ENCODE measurements around the gene HSPA4.
"Not testable (repeated sequence)": the region's sequence is repeated elsewhere in the genome, so short reads cannot be mapped to it uniquely, and the experiment has no call there.

The HSPA4 gene

DNA sequence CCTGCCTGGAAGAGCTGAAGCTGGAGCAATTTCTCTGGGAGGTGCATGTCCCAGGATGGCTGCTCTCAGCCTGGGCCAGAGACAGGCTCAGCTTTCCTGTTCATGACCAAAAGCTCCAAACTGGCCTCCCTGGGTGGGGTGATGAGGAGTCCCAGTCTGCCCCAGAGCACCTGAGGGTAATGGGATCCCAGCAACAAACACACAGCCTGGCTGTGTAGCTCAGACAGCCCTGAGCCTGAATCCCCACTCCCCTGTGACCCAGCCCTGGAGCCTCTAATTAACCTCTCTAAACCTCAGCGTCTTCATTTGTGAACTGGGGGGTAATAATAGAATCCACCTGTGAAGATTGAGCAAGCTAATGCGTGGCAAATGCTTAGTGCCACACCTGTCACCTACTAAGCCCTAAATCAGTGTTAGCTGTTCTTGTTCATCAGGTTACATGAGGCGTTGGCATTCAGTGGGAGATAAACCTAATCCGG, 67.5 kb downstream of the HSPA4 start:
- no peak overlapping the region for H3K27ac ChIP-seq
- no peak for DNase-seq (ENCODE audit: low read depth, low spot score)

DNA sequence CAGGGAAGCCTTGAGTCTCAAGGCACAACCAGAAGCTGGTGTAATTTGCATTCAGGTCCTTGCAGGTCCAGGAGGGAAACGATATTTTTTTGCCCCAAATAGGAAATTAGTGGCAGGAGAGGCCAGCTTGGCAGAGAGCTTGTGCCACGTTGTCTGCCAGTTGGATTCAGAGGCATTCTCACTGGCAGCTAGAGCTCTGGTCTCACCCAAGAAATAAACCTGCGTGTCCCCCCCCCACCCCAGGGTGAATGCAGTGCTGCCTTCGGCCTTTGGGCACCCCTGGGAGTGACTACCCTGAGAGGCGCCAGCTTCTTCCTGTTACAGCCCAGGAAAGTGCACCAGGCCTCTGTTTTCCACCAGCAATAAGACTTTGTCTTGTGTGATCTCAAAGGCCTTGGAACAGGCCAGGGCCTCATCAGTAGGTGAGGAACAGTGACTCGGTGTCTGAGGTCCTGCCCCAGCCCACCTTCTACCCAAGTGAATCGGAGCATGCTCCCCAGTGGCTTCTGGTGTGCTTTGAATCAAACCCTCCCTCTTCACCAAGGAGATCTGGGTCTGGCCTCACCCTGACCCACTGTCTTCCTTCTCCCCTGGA, 68.4 kb downstream of the HSPA4 start:
- DNase-seq (ENCODE audit: low read depth, low spot score), result no peak
- H3K27ac ChIP-seq, result no peak overlapping the region

DNA sequence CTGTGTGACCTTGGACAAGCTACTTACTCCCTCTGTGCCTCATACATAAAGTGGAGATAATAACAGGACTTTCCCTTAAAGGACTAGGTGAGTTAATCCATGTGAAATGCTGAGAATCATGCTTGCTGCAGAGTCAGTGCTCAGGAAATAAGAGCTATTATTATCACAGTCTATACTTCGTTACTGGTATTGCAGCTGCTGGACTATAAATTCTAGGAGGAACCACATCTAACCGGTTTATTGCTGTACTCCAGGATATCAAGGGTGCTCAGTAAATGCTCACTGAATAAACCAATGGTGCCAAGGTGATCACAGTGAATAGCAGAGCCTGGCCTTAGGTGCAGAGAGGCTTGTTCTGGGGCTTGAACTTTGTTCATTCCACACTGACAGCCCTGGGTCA, 69.3 kb downstream of the HSPA4 start:
- no peak for DNase-seq (ENCODE audit: low read depth, low spot score)
- no peak overlapping the region for H3K27ac ChIP-seq

DNA sequence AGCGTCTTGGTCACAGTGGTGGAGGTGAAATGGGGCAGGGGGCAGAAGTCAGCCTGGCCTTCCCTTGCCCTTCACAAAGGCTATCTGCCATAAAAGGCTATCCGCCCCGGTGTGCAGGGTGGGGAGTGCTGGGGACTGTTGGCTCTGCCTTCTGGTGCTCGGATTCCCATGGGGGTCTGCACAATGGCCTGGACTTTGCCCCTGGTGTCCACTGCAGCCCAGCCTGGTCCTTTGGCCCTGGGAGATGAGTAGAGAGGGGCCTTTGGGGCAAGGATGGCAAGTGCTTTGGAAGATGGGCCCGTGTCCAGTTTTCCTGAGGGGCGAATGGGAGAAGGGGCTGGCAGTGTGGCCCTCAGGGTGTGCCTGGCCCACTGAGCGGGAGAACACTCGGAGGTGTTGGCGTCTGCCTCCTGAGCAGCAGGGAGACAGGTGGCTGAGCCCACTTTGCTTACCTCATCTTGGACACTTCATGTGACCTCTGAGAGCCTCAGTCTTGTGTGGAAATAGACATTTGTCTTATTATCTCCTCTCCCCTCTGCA, 69.9 kb downstream of the HSPA4 start:
- no peak for DNase-seq (ENCODE audit: low read depth, low spot score)
- no peak overlapping the region for H3K27ac ChIP-seq

DNA sequence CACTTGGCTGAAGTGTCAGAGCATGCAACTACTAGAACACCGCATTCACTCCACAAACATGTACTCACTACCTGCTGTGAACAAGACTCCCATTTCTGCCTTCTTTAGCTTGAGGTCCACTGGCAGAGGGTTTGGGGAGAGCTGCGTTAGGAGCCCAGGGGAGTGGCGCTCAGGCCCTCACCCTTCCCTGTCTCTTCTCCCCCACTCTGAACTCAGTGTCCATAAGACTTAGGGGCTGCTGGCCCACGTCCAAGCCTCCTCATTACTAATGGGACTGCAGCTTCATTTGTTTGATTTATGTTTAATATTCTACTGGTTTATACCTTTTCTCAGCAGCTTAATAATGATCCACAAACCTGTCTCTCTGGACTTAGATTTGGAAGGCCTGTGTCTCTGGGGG, 70.9 kb downstream of the HSPA4 start:
- H3K27ac ChIP-seq, result no peak overlapping the region

DNA sequence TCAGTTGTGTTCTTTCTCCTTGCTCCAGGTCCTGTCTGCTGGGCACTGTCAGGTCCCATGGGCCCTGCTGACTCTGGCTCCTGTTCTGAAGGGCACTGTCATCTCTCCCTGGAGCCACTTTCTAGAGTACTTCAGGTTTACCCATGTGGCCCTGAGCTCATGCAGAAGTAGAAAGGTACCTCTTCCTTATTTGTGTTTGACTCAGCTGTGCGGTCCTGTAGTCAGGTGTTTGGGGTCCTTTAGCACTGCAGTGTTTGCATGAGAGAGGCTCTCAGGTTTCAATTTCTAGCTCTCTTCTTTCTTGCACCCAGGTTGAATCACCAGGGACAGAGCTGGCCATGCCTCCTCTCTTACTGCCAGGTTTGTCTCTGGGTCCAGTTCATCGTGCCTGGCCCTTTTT, 71.5 kb downstream of the HSPA4 start:
- no peak for DNase-seq (ENCODE audit: low read depth, low spot score)
- no peak overlapping the region for H3K27ac ChIP-seq

More for the DNA sequence above, 70.9 kb downstream of the HSPA4 start:
- no peak for DNase-seq (ENCODE audit: low read depth, low spot score)

DNA sequence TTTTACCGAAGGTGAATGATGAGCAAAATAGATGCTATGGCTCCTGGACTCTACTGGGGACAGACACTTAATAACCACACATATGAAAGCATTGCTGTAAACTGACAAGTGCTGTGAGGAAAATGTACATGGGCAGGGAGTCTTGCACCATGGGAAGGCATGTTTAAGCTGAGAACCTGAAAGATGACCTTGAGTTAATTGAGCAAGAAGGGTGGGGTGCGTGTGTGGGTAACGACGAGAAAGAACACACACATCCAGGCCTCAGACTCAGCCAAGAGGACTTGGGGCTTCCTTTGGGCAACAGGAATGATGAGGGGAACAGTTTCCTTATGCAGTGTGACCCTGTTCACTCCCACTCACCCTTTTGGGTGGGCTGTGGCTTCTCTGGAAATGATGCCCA, 73.1 kb downstream of the HSPA4 start:
- no peak for DNase-seq (ENCODE audit: low read depth, low spot score)
- H3K27ac ChIP-seq, result no peak overlapping the region

DNA sequence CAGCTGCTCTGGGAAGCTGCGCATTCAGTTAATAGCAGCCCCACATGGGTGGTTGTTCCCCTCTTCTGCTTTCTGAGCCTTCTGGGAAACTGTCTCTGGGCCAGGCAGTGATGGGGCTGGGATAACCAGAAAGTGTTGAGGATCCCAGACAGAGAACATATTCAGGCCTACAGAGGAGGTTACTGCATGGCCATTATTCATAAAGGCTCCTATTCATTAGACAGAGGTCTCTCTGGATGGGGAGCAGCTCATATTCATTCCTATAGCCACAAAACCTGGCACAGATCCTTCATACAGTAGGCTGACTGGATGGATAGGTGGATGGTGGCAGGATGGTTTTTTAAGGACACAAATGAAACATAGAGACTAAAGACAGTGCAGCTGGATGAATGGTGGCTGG, 76.3 kb downstream of the HSPA4 start:
- no peak overlapping the region for H3K27ac ChIP-seq
- DNase-seq (ENCODE audit: low read depth, low spot score), result no peak

DNA sequence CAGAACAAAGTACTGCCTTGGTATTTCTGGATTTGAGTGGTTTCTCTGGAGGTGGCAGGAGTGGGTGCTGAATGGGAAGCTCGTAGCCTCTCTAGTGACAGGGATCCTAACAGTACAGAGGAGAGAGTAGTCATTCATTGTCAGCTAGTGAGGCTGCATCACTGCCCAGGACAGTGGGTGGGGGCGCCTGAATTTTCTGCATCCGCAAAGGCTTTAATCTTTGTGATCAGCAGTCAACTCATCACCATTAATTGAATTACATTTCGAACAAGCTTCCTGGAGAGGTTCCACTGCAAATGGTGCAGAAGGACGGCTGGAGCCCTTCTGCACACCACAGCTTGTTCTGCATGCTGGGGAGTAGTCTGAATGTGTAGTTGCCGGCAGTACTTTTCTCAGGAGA, 77.5 kb downstream of the HSPA4 start:
- no peak for DNase-seq (ENCODE audit: low read depth, low spot score)
- H3K27ac ChIP-seq, result no peak overlapping the region

DNA sequence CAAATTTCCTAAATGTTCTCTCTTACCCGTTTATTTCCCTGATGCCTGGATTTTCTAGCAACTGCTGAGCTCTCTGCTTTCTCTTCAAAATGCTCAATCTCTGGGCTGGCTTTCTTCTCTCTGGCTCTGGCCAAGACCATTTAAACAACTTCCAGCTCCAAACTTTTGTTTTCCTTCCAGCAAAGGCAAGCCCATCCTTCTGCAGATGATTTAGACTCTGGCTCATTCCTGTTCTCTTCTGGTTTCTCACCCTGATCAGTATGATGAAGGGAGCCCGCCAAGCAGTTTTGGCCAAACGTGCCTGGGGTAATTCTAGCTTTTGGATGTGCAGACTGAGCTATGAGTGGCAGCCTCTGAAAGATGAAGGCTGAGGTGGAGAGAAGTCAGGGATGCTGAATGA, 78.1 kb downstream of the HSPA4 start:
- DNase-seq (ENCODE audit: low read depth, low spot score), result no peak
- H3K27ac ChIP-seq, result no peak overlapping the region

DNA sequence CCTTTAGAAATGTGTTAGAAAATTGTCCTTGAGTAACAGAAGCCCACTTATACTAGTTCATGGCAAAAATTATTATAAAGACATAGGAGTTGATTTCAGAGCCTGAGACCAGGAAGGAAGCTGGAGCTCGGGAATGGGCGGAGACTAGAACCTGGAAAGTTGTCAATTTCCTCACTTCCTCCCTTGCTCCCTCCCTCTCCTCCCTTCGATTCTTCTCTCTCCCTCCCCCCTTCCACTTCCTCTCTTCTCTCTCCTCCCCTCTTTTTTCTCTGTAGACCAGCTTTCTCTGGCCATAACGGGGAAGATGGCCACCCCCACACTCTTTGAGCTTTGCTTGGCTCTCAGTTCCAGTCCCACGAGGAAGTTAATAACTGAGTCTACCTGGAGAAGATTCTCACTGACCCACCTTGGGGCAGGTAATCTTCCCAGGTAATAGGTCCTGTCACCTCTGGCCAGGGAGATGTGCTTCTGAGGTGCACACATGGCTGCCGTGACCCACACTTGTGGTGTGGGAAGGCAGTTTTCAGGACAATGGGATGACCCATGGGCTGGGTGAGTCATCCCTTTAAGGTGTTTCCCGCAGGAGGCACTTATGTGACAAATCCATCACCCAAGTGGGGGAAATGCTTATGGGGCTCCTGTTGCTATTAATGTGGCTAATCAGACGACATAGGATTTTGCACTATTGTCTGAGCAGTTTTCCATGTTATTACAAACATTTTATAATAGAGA, 78.7 kb downstream of the HSPA4 start:
- no peak for DNase-seq (ENCODE audit: low read depth, low spot score)
- H3K27ac ChIP-seq, result no peak overlapping the region

DNA sequence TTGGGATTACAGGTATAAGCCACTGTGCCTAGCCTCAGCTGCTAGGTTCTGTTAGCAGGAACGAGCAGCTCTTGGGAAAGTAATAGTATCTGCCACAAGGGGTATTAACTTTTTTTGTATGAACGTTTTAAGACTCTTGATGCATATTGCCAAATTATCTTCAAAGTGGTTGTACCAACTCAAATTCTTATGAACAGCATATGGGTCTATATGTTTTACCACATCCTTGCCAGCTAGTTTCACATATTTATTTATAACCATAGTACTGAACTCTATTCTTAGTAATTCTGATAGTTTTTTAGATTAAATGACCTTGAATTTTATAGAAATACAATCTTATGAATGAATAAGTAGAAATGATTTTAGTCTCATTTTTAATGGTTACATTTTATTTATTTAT, 80.9 kb downstream of the HSPA4 start:
- DNase-seq (ENCODE audit: low read depth, low spot score), result no peak
- H3K27ac ChIP-seq, result no peak overlapping the region

DNA sequence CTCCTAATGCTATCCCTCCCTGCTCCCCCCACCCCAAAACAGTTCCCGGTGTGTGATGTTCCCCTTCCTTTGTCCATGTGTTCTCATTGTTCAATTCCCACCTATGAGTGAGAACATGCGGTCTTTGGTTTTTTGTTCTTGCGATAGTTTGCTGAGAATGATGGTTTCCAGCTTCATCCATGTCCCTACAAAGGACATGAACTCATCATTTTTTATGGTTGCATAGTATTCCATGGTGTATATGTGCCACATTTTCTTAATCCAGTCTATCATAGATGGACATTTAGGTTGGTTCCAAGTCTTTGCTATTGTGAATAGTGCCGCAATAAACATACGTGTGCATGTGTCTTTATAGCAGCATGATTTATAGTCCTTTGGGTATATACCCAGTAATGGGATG, 81.4 kb downstream of the HSPA4 start:
- not testable (repeated sequence) for H3K27ac ChIP-seq; DNase-seq (ENCODE audit: low read depth, low spot score)

DNA sequence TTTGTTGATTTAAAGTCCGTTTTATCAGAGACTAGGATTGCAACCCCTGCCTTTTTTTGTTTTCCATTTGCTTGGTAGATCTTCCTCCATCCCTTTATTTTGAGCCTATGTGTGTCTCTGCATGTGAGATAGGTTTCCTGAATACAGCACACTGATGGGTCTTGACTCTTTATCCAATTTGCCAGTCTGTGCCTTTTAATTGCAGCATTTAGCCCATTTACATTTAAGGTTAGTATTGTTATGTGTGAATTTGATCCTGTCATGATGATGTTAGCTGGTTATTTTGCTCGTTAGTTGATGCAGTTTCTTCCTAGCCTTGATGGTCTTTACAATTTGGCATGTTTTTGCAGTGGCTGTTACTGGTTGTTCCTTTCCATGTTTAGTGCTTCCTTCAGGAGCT, 85.1 kb downstream of the HSPA4 start:
- DNase-seq (ENCODE audit: low read depth, low spot score); H3K27ac ChIP-seq: not testable (repeated sequence)

DNA sequence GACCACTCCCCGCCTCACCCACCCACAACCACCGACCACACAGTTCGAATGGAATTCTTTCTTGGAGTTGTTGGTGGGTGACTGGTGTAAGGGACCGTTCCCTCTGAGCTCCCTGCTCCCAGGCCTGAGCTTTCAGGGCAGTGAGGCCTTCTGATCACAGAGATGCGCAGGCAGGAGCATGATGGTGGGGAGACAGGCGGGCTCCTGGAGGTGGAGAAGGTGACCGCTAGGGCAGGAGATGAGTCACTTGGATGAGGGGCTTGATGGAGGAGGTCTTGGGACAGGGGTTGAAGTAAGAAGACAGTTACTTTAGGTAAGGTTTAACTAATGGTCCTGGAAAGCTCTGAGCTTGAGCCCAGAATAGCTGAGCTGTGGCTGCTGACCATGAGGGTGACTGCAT, 88.5 kb downstream of the HSPA4 start:
- no peak overlapping the region for H3K27ac ChIP-seq
- DNase-seq (ENCODE audit: low read depth, low spot score), result no peak

DNA sequence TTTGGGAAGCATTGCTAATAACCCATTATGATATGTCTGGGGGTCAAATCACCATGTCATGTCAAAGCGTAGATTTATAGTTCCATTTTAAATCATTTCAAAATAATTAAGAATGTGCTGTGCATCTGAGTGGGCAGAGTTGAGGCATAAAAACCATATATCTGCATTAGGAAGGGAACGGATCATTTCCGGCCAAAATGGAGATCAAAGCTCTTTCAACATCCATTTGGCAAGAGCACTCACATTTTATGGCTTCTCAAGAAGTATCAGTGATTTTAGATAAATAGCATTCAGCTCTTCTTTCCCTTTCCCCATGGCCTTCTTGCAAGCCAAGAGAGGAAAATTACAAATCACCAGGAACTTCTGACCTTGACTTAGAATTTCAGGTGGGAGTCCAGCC, 89.9 kb downstream of the HSPA4 start:
- no peak for DNase-seq (ENCODE audit: low read depth, low spot score)
- H3K27ac ChIP-seq, result no peak overlapping the region

DNA sequence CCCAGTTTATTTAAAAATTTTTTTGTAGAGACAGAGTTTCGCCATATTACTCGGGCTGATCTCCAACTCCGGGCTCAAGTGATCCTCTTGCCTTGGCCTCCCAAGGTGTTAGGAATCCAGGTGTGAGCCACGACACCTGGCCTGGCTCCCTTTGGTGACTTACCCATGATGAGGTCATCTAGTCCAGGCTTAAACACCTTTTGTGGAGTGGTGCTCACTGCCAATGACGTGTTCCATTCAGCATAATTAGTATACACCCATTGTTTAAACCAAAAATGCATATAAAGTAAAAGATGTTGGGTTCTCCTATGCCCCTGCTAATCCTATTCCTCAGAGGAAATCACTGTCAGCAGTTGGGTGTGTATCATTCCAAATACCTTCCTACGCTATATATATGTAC, 91.0 kb downstream of the HSPA4 start:
- no peak overlapping the region for H3K27ac ChIP-seq
- DNase-seq (ENCODE audit: low read depth, low spot score), result no peak

DNA sequence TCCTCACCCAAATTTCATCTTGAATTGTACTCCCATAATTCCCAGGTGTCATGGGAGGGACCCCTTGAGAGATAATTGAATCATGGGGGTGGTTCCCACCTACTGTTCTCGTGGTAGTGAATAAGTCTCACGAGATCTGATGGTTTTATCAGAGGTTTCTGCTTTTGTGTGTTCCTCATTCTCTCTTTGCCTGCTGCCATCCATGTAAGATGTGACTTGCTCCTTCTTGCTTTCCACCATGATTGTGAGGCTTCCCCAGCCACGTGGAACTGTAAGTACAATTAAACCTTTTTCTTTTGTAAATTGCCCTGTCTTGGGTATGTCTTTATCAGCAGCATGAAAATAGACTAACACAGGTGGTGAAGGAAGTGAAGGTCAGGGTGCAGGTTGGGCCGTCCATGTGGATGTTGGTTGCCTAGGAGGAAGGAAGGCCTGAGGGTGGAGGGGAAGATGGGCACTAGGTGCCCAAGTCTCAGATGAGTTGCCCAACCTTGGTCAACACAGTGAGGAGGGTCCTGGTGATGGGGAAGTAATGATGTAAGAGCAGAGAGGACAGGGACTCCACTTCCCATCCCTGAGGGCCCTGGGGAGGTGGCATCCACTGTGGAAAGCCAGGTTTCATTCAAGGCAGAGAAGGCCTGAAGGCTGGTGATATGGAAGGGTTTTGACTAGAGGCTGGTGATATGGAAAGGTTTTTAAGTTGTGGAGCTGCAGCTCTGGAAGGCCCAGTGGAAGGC, 92.6 kb downstream of the HSPA4 start:
- no peak for DNase-seq (ENCODE audit: low read depth, low spot score)
- no peak overlapping the region for H3K27ac ChIP-seq

DNA sequence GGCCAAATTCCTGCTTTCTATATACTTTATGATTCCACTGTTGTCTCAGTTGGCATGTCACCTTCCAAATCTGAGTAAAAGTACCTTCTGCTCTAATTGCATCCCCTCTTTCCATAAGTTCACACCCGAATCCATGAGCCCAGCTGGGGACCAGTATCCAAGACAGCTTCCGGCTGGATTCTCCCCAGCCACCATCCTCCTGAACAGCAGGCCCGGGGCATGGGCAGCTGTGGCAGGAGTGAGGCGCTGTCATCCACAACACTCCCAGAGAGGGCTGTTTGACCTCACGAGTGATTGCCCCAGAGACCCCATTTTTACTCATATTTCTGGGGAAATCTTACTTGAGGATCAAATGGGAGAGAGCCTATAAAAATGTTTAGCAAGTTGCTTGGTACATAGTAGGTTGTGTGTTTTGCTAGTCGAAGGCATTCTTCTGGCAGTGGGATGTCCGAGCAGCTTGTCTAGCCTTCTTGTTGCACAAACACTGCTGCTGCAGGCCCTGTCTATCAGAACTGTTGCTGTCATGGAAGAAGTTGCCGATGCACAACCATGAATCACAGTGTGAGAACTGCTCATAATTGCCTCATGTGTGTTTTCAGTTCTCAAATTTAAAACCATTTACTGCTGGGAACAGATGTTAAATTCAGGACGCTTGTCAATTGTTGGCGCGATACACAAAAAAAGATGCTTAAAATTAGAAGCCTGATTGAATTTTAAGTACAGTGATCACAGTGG, 93.8 kb downstream of the HSPA4 start:
- DNase-seq (ENCODE audit: low read depth, low spot score), result no peak
- H3K27ac ChIP-seq, result no peak overlapping the region

DNA sequence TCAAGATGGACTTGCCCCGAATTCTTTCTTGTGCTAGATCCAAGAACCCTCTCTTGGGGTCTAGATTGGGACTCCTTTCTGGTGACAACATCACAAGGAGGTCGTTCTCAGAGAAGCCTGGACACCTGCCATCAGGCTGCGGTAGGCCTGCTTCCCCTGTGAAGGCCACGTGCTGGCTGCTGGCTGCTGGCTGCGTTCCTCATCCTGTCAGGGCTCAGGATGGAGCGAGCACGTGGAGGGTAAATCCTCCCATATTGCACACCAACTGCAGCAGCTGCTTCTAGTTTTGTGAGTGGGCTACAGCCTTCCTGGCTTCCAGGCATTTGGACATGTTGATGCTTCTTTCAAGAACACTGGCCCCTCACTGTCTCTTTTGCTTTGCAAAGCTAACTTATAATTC, 95.6 kb downstream of the HSPA4 start:
- no peak overlapping the region for H3K27ac ChIP-seq
- no peak for DNase-seq (ENCODE audit: low read depth, low spot score)
